Hematopoietic multipotent progenitor cell treated with erythropoietin and hydrocortisone succinate and interleukin-3 and kit ligand, for 8 days (in vitro differentiated cells): ENCODE data around the gene PCDH1.
"Not testable (repeated sequence)": the region's sequence is repeated elsewhere in the genome, so short reads cannot be mapped to it uniquely, and the experiment has no call there.

Source experiments
- DNase-seq: peaks from one replicate; pipeline ENCODE4 v3.0.0-alpha.2; 2015

The PCDH1 gene

GRCh38 chr5:141897425-141897824, 19.2 kb upstream of the PCDH1 start:
- DNase-seq = no peak

GRCh38 chr5:141890429-141890828, 12.2 kb upstream of the PCDH1 start:
- not testable (repeated sequence) for DNase-seq

GRCh38 chr5:141889282-141889871, 11.2 kb upstream of the PCDH1 start:
- DNase-seq = peak; percentile 37

- no peak for DNase-seq
These were observed 5.7 kb upstream of the PCDH1 start for GRCh38 chr5:141883892-141884318.

- peak; percentile 17 for DNase-seq
These were observed 5.1 kb upstream of the PCDH1 start for GRCh38 chr5:141883184-141883891.

GRCh38 chr5:141882594-141883183, 4.5 kb upstream of the PCDH1 start:
- no peak for DNase-seq

GRCh38 chr5:141881886-141882285, 3.7 kb upstream of the PCDH1 start:
- no peak for DNase-seq

- no peak for DNase-seq
These were observed 3.0 kb upstream of the PCDH1 start for GRCh38 chr5:141880961-141881801.

GRCh38 chr5:141879941-141880738, 1.9 kb upstream of the PCDH1 start:
- no peak for DNase-seq

- no peak for DNase-seq
These were observed 1.2 kb upstream of the PCDH1 start for GRCh38 chr5:141879426-141879759.

- peak; percentile 96 for DNase-seq
These were observed 658 bp upstream of the PCDH1 start for GRCh38 chr5:141878711-141879425.

- DNase-seq = peak; percentile 21
These were observed 639 bp downstream of the PCDH1 start for GRCh38 chr5:141877356-141878185.

GRCh38 chr5:141876628-141877355, 1.4 kb downstream of the PCDH1 start:
- peak; percentile 12 for DNase-seq

- peak; percentile 85 for DNase-seq
These were observed 2.2 kb downstream of the PCDH1 start for GRCh38 chr5:141875795-141876627.

GRCh38 chr5:141875022-141875740, 3.0 kb downstream of the PCDH1 start:
- DNase-seq = peak; percentile 10

GRCh38 chr5:141874262-141874964, 3.8 kb downstream of the PCDH1 start:
- DNase-seq = peak; percentile 16

- DNase-seq = no peak
These were observed 4.3 kb downstream of the PCDH1 start for GRCh38 chr5:141873933-141874261.
